CD4-positive, alpha-beta T cell (primary cell): ENCODE measurements around the gene REN. TPM values are rescaled to one million over a fixed set of nuclear protein-coding genes. Genes with fewer than 3 reads are reported as not detected.

Source experiments
- ATAC-seq: fragments of 200-7000 bp; cut with Tn5 transposase; one replicate; pipeline ENCODE4 v1.10.0; 2022; ENCODE audit warnings: mild to moderate bottlenecking; ENCODE audit not compliant: poor library complexity
- CTCF ChIA-PET: fragments of 350-600 bp; sonication (Branson Sonifier 250); formaldehyde crosslinking; loops from one replicate; lab custom pipeline; 2021; ENCODE audit warnings: antibody characterized with exemption, inconsistent platforms; lab: Charles Lee
- POLR2A ChIA-PET: fragments of 350-600 bp; sonication (Branson Sonifier 250); formaldehyde crosslinking; loops from one replicate; lab custom pipeline; 2021; ENCODE audit warnings: antibody characterized with exemption, inconsistent platforms; lab: Charles Lee
- DNase-seq, 14 experiments: peaks; one replicate each; pipeline ENCODE4 v3.0.0-alpha.2; 2013 to 2020; ENCODE audit warnings: mixed read lengths in 2 of 14
- H3K27ac ChIP-seq, 2 donors: one replicate each; pipeline versions ENCODE4 v1.5.1 to v1.7.0; 2013; ENCODE audit warnings: low read length in 2 of 2, low read depth in 1 of 2, mild to moderate bottlenecking in 1 of 2
- H3K27me3 ChIP-seq, 2 experiments: 1 replicate in 1 of 2; 2 replicates in 1 of 2; pipeline versions ENCODE4 v1.6.1 to v1.7.0; 2013; ENCODE audit warnings: low read length in 2 of 2, control low read depth in 1 of 2, mild to moderate bottlenecking in 1 of 2, moderate library complexity in 1 of 2; ENCODE audit not compliant: insufficient read depth in 2 of 2, control insufficient read depth in 1 of 2
- H3K36me3 ChIP-seq: one replicate; pipeline ENCODE4 v1.6.1; 2013; ENCODE audit warnings: low read length, control low read depth; ENCODE audit not compliant: insufficient read depth
- H3K4me1 ChIP-seq: one replicate; pipeline ENCODE4 v1.6.1; 2013; ENCODE audit warnings: low read length, control low read depth; ENCODE audit not compliant: insufficient read depth
- H3K4me3 ChIP-seq: one replicate; pipeline ENCODE4 v1.5.1; 2013; ENCODE audit warnings: mild to moderate bottlenecking, low read length, moderate library complexity
- H3K9me3 ChIP-seq, 2 experiments: 1 replicate in 1 of 2; 2 replicates in 1 of 2; pipeline versions ENCODE4 v1.6.1 to v1.7.0; 2013; ENCODE audit warnings: low read length in 2 of 2, mild to moderate bottlenecking in 2 of 2, control low read depth in 1 of 2, moderate library complexity in 1 of 2; ENCODE audit not compliant: control insufficient read depth in 1 of 2, insufficient read depth in 1 of 2
- H3K27ac Mint-ChIP-seq: one replicate; pipeline ENCODE4 v1.8.0; 2020; ENCODE audit warnings: mixed read lengths
- H3K27me3 Mint-ChIP-seq: one replicate; pipeline ENCODE4 v1.8.0; 2021; ENCODE audit warnings: mixed read lengths
- H3K36me3 Mint-ChIP-seq: one replicate; pipeline ENCODE4 v1.8.0; 2021; ENCODE audit warnings: low read depth, mixed read lengths
- H3K4me1 Mint-ChIP-seq: one replicate; pipeline ENCODE4 v1.8.0; 2021; ENCODE audit warnings: low read depth, mixed read lengths
- H3K4me3 Mint-ChIP-seq: one replicate; pipeline ENCODE4 v1.8.0; 2020; ENCODE audit warnings: mild to moderate bottlenecking, mixed read lengths
- H3K9me3 Mint-ChIP-seq: one replicate; pipeline ENCODE4 v1.8.0; 2020; ENCODE audit warnings: mixed read lengths
- CTCF ChIP-seq: fragments of 200-600 bp; IDR thresholded peaks from one replicate; pipeline ENCODE4 v1.8.0; 2022; ENCODE audit warnings: antibody characterized with exemption, mild to moderate bottlenecking
- intact Hi-C, 2 experiments: fragments of 100-400 bp; cut with DNase I in 1 of 2; cut with micrococcal nuclease in 1 of 2; formaldehyde crosslinking; loops; one replicate each; pipeline versions ENCODE4 v1.15.1 to v1.9.0; 2023 to 2025; cut with DNase I, micrococcal nuclease
- total RNA-seq, 174 experiments: library from RNA in 2 of 174; stranded (reverse) in 2 of 174; gene quantifications; one replicate each; pipeline ENCODE4 v1.2.3 and lab custom pipeline; 2021 to 2026

REN gene
- total RNA-seq, 2 experiments from 2014 or later, result not detected

DNA sequence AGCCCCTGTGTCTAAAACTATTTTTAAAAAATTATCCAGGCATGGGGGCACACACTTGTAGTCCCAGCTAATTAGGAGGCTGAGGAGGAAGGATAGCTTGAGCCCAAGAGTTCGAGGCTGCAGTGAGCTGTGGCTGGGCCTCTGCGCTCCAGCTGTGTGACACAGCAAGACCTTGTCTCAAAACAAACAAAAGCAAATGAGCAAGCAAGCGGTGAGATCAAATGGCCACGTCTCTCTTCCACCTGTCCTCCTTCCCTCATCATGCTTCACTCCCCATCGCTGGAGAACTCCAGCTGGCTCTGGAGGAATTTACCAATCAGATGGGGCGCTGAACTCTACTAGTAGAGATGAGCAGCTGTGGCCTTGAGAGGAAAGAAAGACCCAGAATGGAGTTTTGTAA, 14.0 kb upstream of the REN start:
- intact Hi-C loops, result no loop called here
- POLR2A ChIA-PET, result no interaction called here

GRCh38 chr1:204178487-204179281, 12.5 kb upstream of the REN start:
- POLR2A ChIA-PET, result no interaction called here
- CTCF ChIA-PET, result interaction anchor here (0.9 kb wide), 1 partner anchor 16 kb away, joined by 3 read pairs; no protein-coding TSS in a partner anchor
- intact Hi-C loops, result no loop called here

More for the DNA sequence above, 14.0 kb upstream of the REN start:
- H3K27me3 Mint-ChIP-seq, result peaks cover 12% of the 10 kb centered on the region
- no peak overlapping the region for H3K4me3 Mint-ChIP-seq
- Histone ChIP-seq H3K27ac (no peak overlapping the region), H3K4me1 (no peaks in the 10 kb centered on the region), H3K9me3 (peaks cover 0 to 15% of the 10 kb centered on the region in 2 experiments), H3K36me3 (no peaks in the 10 kb centered on the region), H3K27me3 (peaks cover 3 to 8% of the 10 kb centered on the region in 2 experiments), H3K4me3 (no peak overlapping the region)
- no peak for ATAC-seq
- no peak for DNase-seq
- H3K27ac Mint-ChIP-seq, result no peak overlapping the region
- TF ChIP-seq CTCF, result no peak
- no peaks in the 10 kb centered on the region for H3K4me1 Mint-ChIP-seq
- no peaks in the 10 kb centered on the region for H3K36me3 Mint-ChIP-seq
- CTCF ChIA-PET, result no interaction called here
- no peaks in the 10 kb centered on the region for H3K9me3 Mint-ChIP-seq

GRCh38 chr1:204177133-204177532, 11.0 kb upstream of the REN start:
- CTCF ChIA-PET, result no interaction called here
- Histone ChIP-seq H3K36me3 (no peaks in the 10 kb centered on the region), H3K4me3 (no peak overlapping the region), H3K27me3 (peaks cover 8 to 9% of the 10 kb centered on the region in 2 experiments), H3K27ac (no peak overlapping the region), H3K4me1 (no peaks in the 10 kb centered on the region), H3K9me3 (peaks cover 2 to 15% of the 10 kb centered on the region in 2 experiments)
- POLR2A ChIA-PET, result no interaction called here
- H3K27me3 Mint-ChIP-seq, result peaks cover 13% of the 10 kb centered on the region
- no peaks in the 10 kb centered on the region for H3K9me3 Mint-ChIP-seq
- TF ChIP-seq CTCF, result no peak
- H3K27ac Mint-ChIP-seq, result no peak overlapping the region
- DNase-seq, result no peak
- no peak overlapping the region for H3K4me3 Mint-ChIP-seq
- no peaks in the 10 kb centered on the region for H3K36me3 Mint-ChIP-seq
- H3K4me1 Mint-ChIP-seq, result no peaks in the 10 kb centered on the region
- ATAC-seq, result no peak
- intact Hi-C loops, result no loop called here

More at GRCh38 chr1:204178487-204179281, 12.5 kb upstream of the REN start:
- Mint-ChIP-seq H3K4me1 (no peaks in the 10 kb centered on the region), H3K9me3 (no peaks in the 10 kb centered on the region), H3K27me3 (peaks cover 11% of the 10 kb centered on the region), H3K36me3 (no peaks in the 10 kb centered on the region), H3K27ac (no peak overlapping the region), H3K4me3 (no peak overlapping the region)
- Histone ChIP-seq H3K4me1 (no peaks in the 10 kb centered on the region), H3K27me3 (peaks cover 8 to 9% of the 10 kb centered on the region in 2 experiments), H3K9me3 (peaks cover 0 to 15% of the 10 kb centered on the region in 2 experiments), H3K4me3 (no peak overlapping the region), H3K36me3 (no peaks in the 10 kb centered on the region), H3K27ac (no peak overlapping the region)
- DNase-seq (no peak), ATAC-seq (no peak)
- TF ChIP-seq CTCF, result no peak
